OCI-M2 (cell line): ENCODE results near the gene PTTG1IP.

Source experiments
- DNase-seq: peaks from one replicate; lab custom pipeline; 2025; ENCODE audit not compliant: unreplicated experiment; lab: John Stamatoyannopoulos, UW

Gene PTTG1IP

DNA sequence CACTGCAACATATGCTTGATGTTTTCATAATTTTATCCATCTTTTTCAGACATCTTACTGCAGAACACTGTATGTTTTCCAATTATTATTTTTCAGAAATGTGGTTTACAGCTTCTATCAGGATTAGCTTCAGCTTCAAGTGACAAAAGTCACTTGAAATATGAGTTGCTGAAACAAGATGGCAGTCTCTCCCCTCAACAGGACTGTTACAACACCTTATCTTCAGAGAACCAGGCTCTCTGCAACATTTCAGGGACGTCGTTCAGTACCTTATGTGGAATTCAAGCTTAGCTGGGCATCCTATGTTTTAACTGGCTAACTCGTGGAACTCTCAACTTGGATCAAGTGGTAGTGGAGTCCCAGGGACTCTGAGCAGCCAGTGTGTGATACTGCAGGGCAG lies 69.8 kb downstream of the PTTG1IP start:
- no peak for DNase-seq

DNA sequence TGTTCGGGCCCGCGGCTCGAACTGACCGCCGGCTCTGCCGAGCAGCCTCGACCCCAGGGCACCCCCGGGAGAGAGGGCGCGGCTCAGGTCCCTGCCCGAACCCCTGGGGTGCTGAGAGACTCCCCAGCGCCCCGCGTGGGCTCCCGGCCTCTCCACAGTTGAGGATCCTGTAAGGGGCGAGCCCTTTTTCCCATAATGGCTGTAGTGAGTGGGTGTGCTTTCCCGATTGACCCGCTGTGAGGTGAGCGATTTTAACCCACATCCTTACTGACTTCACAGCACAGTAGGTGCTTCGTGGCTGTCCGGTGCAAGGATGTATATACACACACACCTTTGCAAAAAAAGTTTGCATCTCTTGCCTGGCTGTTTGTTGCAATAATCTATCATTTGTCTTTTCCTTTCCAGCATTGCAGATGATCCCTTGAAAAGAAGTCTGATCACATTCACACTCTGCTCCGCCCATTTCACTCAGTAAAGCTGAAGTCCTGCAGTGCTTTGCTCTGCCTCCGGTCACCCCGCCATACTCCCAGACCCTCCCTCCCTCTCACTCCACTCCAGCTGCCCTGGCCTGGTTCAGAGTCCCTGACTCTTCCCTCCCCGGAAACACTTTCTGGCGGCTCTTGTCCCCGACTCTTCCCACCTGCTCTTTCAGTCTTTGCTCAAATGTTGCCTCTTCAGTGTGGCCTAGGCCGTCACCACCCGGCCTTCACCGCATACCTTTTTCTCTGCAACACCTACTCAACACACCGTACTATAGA lies 70.9 kb downstream of the PTTG1IP start:
- no peak for DNase-seq

DNA sequence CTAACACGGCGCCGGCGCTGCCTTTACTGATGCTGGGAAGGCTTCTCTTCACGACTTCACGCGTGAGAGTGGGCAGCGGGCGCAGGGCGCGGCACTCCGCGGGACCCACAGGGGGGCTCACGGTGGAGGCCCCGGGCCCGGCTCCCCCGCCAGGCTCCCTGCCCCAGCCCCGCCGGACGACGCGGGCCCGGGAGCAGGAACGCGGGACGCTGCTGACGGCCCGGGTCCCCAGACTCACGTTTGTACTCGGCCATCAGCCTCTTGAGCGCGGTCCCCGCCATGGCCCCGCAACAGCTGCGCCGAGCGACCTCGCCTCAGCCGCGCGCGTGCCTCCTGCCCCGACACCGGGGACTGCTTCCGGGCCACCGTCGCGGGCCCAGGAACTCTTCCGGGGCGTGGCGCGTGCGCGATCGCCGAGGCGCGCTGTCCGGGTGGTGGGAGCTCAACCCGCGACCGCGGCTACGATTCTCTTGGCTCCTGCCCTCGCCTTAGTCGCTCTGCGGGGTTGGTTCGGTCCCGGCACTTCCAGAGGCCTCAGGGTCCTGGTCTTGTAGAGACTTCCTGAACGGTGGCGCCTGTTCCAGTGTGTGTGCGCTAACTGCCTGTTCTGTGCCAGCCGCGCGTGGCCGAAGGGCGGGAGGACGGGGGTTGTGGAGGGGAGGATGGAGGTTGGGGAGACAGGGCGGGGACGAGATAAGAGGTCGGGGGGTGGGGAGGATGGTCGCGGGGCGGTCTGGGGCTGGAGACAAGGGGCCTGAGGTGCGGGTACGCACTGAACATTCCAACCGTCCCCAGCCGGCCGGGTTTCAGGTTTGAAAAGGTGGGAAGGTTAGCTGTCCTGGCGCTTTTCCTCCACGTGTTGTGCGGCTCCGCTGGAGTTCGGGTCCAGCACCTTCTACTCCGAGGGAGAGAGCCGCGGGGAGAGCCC lies 71.8 kb downstream of the PTTG1IP start, which contains the start of gene UBE2G2:
Gene UBE2G2 (minus strand): TSS at position 353 of the 928 bp plus-strand sequence. CDS start 72 bp downstream, at position 281.
- DNase-seq = peak; percentile 97

DNA sequence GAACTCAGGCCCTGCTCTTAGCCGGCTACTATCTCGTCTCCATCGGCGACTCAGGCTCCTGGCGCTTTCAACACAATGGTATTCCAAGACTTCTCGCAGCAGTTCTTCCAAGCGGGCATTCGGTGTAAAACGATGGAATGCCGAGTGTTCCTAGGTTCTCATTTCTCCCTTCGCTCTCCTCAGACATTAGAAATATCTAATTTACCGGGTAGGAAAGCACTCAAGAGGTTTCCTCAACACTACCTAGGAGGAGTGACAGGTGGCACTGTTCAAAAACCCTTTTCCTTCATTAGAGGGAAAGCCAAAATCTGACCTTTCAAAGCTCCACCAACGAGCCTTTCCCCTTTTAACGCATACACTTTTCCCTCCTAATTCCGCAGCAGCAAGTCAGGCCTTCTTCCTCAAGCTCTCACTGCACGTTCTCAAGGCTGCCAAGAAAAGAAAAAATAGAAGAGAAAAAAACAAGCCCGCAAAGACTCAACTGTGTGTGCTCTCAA lies 72.5 kb downstream of the PTTG1IP start:
- no peak for DNase-seq

DNA sequence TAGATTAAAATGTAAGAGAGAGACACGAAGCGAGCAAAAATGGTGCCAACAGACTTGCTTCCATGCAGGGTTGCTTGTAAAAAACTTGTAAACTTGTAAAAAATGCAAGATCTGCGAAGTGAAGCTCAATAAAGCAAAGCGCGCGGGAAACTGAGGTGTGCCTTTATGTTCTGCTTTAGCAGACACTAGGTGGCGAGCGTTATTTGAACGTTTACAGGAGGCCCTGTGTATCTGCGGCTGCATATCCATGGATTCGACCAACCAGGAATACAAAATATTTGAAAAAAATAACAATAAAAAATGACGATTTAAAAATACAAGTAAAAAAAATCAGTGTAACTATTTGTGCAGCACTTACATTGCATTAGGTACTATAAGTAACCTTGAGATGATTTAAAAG lies 73.4 kb downstream of the PTTG1IP start:
- DNase-seq = no peak

DNA sequence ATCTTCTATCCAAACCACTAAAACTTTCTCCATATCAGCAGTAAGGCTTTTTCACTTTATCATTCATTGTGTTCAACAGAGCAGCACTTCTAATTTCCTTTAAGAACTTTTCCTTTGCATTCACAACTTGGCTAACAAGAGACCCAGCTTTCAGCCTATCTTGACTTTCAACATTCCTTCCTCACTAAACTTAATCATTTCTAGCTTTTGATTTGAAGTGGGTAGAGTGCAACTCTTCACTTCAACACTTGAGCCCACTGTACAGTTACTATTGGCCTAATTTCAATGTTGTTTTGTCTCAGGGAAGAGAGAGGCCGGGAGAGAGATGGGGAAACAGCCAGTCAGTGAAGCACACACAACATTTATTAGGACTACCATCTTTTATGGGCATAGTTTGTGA lies 73.8 kb downstream of the PTTG1IP start:
- DNase-seq = no peak
